Esophagus (tissue), 2 donors: Measurements from ENCODE around the gene MTOR. TPM values are rescaled to one million over a fixed set of nuclear protein-coding genes. Genes with fewer than 3 reads are reported as not detected.

Source experiments
- H3K27ac ChIP-seq, 2 donors: one replicate each; pipeline ENCODE4 v1.5.1; 2013; ENCODE audit warnings: low read depth in 2 of 2, mild to moderate bottlenecking in 2 of 2, inconsistent platforms in 1 of 2, low read length in 1 of 2, moderate library complexity in 1 of 2
- H3K27me3 ChIP-seq, 2 donors: one replicate each; pipeline ENCODE4 v1.6.1; 2013; ENCODE audit warnings: low read length in 2 of 2, control low read depth in 1 of 2, mild to moderate bottlenecking in 1 of 2; ENCODE audit not compliant: insufficient read depth in 2 of 2, control insufficient read depth in 1 of 2
- H3K36me3 ChIP-seq, 2 donors: one replicate each; pipeline ENCODE4 v1.6.1; 2013; ENCODE audit warnings: low read length in 1 of 2; ENCODE audit not compliant: control insufficient read depth in 2 of 2, insufficient read depth in 2 of 2
- H3K4me1 ChIP-seq, 2 donors: one replicate each; pipeline ENCODE4 v1.6.1; 2013; ENCODE audit warnings: low read length in 1 of 2; ENCODE audit not compliant: control insufficient read depth in 2 of 2, insufficient read depth in 2 of 2
- H3K4me3 ChIP-seq, 2 donors: one replicate each; pipeline ENCODE4 v1.5.1; 2013; ENCODE audit warnings: low read length in 2 of 2, mild to moderate bottlenecking in 2 of 2, low read depth in 1 of 2, moderate library complexity in 1 of 2
- H3K9me3 ChIP-seq, 2 donors: one replicate each; pipeline ENCODE4 v1.6.1; 2013; ENCODE audit warnings: mild to moderate bottlenecking in 2 of 2, low read depth in 1 of 2, low read length in 1 of 2, moderate library complexity in 1 of 2; ENCODE audit not compliant: control insufficient read depth in 2 of 2, insufficient read depth in 1 of 2
- WGBS, 2 donors: extraction: QIAGEN DNeasy Blood & Tissue Kit; methylation state at CpG; one replicate each; pipeline ENCODE4 v1.1.7; 2013; 5-methylcytosine and 5-hydroxymethylcytosine counted together
- polyA plus RNA-seq, 2 donors: library from polyadenylated mRNA; stranded (reverse); fragments of 200-250 nt; gene quantifications; one replicate each; pipeline ENCODE4 v1.2.3, GENCODE V29; 2013
- donor health status: healthy with polysubstance abuse.
- donor health status: Bipolar disorder and iron deficiency.

Gene MTOR
- polyA plus RNA-seq, 2 donors: 16.0 to 17.7 TPM

- H3K36me3 ChIP-seq: peaks cover 6 to 17% of the 10 kb centered on the region in 2 donors
- no peak overlapping the region for H3K27ac ChIP-seq
- H3K4me3 ChIP-seq: no peak overlapping the region
- no peaks in the 10 kb centered on the region for H3K27me3 ChIP-seq
- H3K9me3 ChIP-seq: no peaks in the 10 kb centered on the region
- 44 to 67% methylated on average over 4 of the region's 4 CpGs for WGBS, 2 donors
- H3K4me1 ChIP-seq: peaks cover 0 to 1% of the 10 kb centered on the region in 2 donors
Measured at GRCh38 chr1:11147197-11147770, 115.1 kb downstream of the MTOR start.

- Histone ChIP-seq H3K27me3 (no peaks in the 10 kb centered on the region), H3K36me3 (peaks cover 6 to 17% of the 10 kb centered on the region in 2 donors), H3K4me3 (no peak overlapping the region), H3K4me1 (no peaks in the 10 kb centered on the region), H3K9me3 (no peaks in the 10 kb centered on the region), H3K27ac (no peak overlapping the region)
- 84 to 85% methylated on average over 6 of the region's 6 CpGs for WGBS, 2 donors
Measured at GRCh38 chr1:11145741-11146140, 116.6 kb downstream of the MTOR start.

GRCh38 chr1:11144570-11145256 lies 117.6 kb downstream of the MTOR start:
- Histone ChIP-seq H3K27me3 (no peaks in the 10 kb centered on the region), H3K36me3 (peaks cover 6 to 18% of the 10 kb centered on the region in 2 donors), H3K9me3 (no peaks in the 10 kb centered on the region), H3K4me3 (no peak overlapping the region), H3K4me1 (no peaks in the 10 kb centered on the region), H3K27ac (peak overlapping the region in 1 of 2 donors; percentile 18)
- 46 to 67% methylated on average over 12 of the region's 12 CpGs for WGBS, 2 donors

GRCh38 chr1:11143907-11144306 lies 118.4 kb downstream of the MTOR start:
- H3K4me3 ChIP-seq: no peak overlapping the region
- H3K9me3 ChIP-seq: no peaks in the 10 kb centered on the region
- H3K27me3 ChIP-seq: no peaks in the 10 kb centered on the region
- no peak overlapping the region for H3K27ac ChIP-seq
- H3K4me1 ChIP-seq: no peaks in the 10 kb centered on the region
- 70 to 73% methylated on average over 2 of the region's 2 CpGs for WGBS, 2 donors
- peaks cover 6 to 18% of the 10 kb centered on the region in 2 donors for H3K36me3 ChIP-seq

- Histone ChIP-seq H3K4me3 (no peak overlapping the region), H3K36me3 (peaks cover 6 to 20% of the 10 kb centered on the region in 2 donors), H3K9me3 (no peaks in the 10 kb centered on the region), H3K4me1 (no peaks in the 10 kb centered on the region), H3K27me3 (no peaks in the 10 kb centered on the region), H3K27ac (no peak overlapping the region)
- 92 to 96% methylated on average over 5 of the region's 5 CpGs for WGBS, 2 donors
Measured at GRCh38 chr1:11143401-11143800, 119.0 kb downstream of the MTOR start.

GRCh38 chr1:11142618-11143391 lies 119.5 kb downstream of the MTOR start:
- Histone ChIP-seq H3K4me3 (no peak overlapping the region), H3K27me3 (no peaks in the 10 kb centered on the region), H3K27ac (no peak overlapping the region), H3K9me3 (no peaks in the 10 kb centered on the region), H3K4me1 (no peaks in the 10 kb centered on the region), H3K36me3 (peaks cover 8 to 20% of the 10 kb centered on the region in 2 donors)
- 91 to 94% methylated on average over 4 of the region's 4 CpGs for WGBS, 2 donors

GRCh38 chr1:11138952-11139351 lies 123.4 kb downstream of the MTOR start:
- H3K27me3 ChIP-seq: no peaks in the 10 kb centered on the region
- peaks cover 10 to 14% of the 10 kb centered on the region in 2 donors for H3K36me3 ChIP-seq
- no peak overlapping the region for H3K4me3 ChIP-seq
- H3K9me3 ChIP-seq: no peaks in the 10 kb centered on the region
- H3K27ac ChIP-seq: no peak overlapping the region
- peaks cover 0 to 4% of the 10 kb centered on the region in 2 donors for H3K4me1 ChIP-seq
- 75 to 78% methylated on average over 3 of the region's 3 CpGs for WGBS, 2 donors

GRCh38 chr1:11138029-11138428 lies 124.3 kb downstream of the MTOR start:
- H3K27ac ChIP-seq: no peak overlapping the region
- H3K4me3 ChIP-seq: no peak overlapping the region
- peaks cover 0 to 4% of the 10 kb centered on the region in 2 donors for H3K4me1 ChIP-seq
- no peaks in the 10 kb centered on the region for H3K9me3 ChIP-seq
- 98 to 100% methylated on average over 1 of the region's 1 CpG for WGBS, 2 donors
- H3K36me3 ChIP-seq: peaks cover 7 to 16% of the 10 kb centered on the region in 2 donors
- H3K27me3 ChIP-seq: no peaks in the 10 kb centered on the region

- 64 to 75% methylated on average over 5 of the region's 5 CpGs for WGBS, 2 donors
- no peaks in the 10 kb centered on the region for H3K27me3 ChIP-seq
Measured at GRCh38 chr1:11134898-11135266, 127.5 kb downstream of the MTOR start.

More at GRCh38 chr1:11134898-11135266, 127.5 kb downstream of the MTOR start:
- Histone ChIP-seq H3K9me3 (no peaks in the 10 kb centered on the region), H3K4me1 (peaks cover 0 to 4% of the 10 kb centered on the region in 2 donors), H3K4me3 (no peak overlapping the region), H3K36me3 (peaks cover 9 to 29% of the 10 kb centered on the region in 2 donors), H3K27ac (no peak overlapping the region)
